ENCODE results near the gene ABCC4.

DNA sequence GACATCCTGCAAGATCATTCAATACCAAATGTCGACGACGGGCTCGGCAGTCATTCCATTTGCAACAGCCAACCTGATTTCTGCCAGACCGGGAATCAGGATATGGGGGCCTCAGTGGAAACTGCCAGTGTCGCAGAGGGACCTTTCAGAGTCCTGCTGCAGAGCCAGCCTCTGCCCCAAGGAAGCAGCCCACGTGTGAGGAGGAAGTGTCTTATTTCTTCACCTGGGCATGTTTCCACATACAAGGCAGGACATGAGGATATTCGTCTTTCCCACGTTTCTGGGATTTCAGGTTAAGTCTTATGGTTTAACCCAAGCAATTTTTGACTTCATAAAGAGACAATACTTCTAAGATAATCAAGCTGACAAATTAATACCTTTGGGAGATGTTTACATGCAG is 69.9 kb downstream of the ABCC4 start:
- TF ChIP-seq POLR2AphosphoS5 (IDR thresholded peaks at IDR 0.05; ENCODE audit: borderline replicate concordance, low read depth, low read length) (no peak), EZH2 (IDR thresholded peaks at IDR 0.05) (no peak)

All from SK-N-MC (cell line).